NT2/D1 (cell line): ENCODE measurements around the gene AP2B1.
"Not testable (repeated sequence)": the region's sequence is repeated elsewhere in the genome, so short reads cannot be mapped to it uniquely, and the experiment has no call there.

Experiments used
- DNase-seq: peaks from one replicate; pipeline ENCODE4 v3.0.0-alpha.2; 2011; ENCODE audit warnings: low read depth, low spot score
- H3K27me3 ChIP-seq: 2 replicates; pipeline ENCODE4 v1.6.0; 2011; ENCODE audit warnings: mild to moderate bottlenecking; ENCODE audit not compliant: insufficient read length, insufficient read depth
- H3K36me3 ChIP-seq: 2 replicates; pipeline ENCODE4 v1.6.1; 2011; ENCODE audit warnings: mild to moderate bottlenecking, low read length, mixed read lengths; ENCODE audit not compliant: insufficient read depth, insufficient read length
- H3K4me1 ChIP-seq: 2 replicates; pipeline ENCODE4 v1.5.1; 2011; ENCODE audit not compliant: insufficient read depth, insufficient read length
- H3K4me3 ChIP-seq: 2 replicates; pipeline ENCODE4 v1.5.1; 2011; ENCODE audit warnings: low read depth; ENCODE audit not compliant: insufficient read length
- H3K9ac ChIP-seq: 2 replicates; pipeline ENCODE4 v1.6.0; 2011; ENCODE audit warnings: low read depth; ENCODE audit not compliant: insufficient read length
- H3K9me3 ChIP-seq: 2 replicates; pipeline ENCODE4 v1.5.1; 2011; ENCODE audit warnings: mild to moderate bottlenecking, low read length; ENCODE audit not compliant: insufficient read depth
- SUZ12 ChIP-seq: IDR thresholded peaks from 2 replicates; pipeline ENCODE4 v1.6.1; 2011; ENCODE audit not compliant: insufficient read length, insufficient read depth; ENCODE audit errors: extremely low read depth
- YY1 ChIP-seq: IDR thresholded peaks from 2 replicates; pipeline ENCODE4 v1.6.1; 2011; ENCODE audit not compliant: insufficient read length, insufficient read depth
- ZNF274 ChIP-seq: IDR thresholded peaks from 2 replicates; pipeline ENCODE4 v1.6.1; 2011; ENCODE audit warnings: mild to moderate bottlenecking, low read depth, low read length

The AP2B1 gene

DNA sequence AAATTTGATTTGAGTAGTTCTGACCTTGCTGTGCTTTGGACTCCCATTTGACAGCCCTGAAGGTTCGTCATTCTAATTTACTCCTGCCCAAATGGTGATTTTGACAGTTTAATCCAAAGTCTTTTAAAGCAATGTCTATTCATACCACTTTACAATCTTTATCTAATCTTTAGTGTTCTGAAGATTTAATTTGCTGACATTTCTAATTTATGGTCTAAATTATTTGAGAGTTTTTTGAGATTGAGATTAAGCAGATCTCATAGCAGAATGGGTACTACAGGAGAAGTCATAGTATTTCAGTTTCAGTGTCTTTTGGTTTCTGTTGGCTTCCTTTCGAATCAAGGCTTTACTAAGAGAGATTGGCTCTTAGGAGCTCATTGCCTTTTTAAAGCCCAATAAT lies 111.7 kb downstream of the AP2B1 start:
- TF ChIP-seq ZNF274 = no peak
- no peak for TF ChIP-seq SUZ12
- no peak for TF ChIP-seq YY1
- peaks cover 2% of the 10 kb centered on the region for H3K4me1 ChIP-seq
- H3K4me3 ChIP-seq = no peak overlapping the region
- DNase-seq = no peak
- H3K9ac ChIP-seq = no peak overlapping the region
- peaks cover 52% of the 10 kb centered on the region for H3K36me3 ChIP-seq
- H3K9me3 ChIP-seq = no peaks in the 10 kb centered on the region
- no peaks in the 10 kb centered on the region for H3K27me3 ChIP-seq

DNA sequence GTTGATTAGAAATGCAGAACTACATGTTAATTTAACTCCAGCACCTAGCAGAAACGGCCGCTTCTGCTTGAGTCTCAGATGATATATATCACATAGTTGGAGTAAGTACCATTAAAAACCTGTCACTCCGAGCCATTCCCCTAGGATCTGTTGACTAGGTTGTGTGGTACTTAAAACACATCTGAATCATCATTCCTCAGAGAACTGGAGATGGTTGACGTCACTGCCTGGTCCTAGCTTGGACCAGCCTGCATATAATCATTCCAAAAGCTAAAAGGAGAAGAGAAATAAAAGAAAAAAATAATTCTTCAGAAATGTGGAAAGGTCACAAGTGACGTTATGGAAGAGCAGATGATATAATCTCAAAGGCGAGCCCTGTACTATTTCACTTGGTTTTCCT lies 113.0 kb downstream of the AP2B1 start:
- no peak overlapping the region for H3K9ac ChIP-seq
- peaks cover 2% of the 10 kb centered on the region for H3K4me1 ChIP-seq
- no peaks in the 10 kb centered on the region for H3K27me3 ChIP-seq
- no peak overlapping the region for H3K4me3 ChIP-seq
- TF ChIP-seq YY1 (no peak), ZNF274 (no peak), SUZ12 (no peak)
- peaks cover 46% of the 10 kb centered on the region for H3K36me3 ChIP-seq
- no peaks in the 10 kb centered on the region for H3K9me3 ChIP-seq
- no peak for DNase-seq

DNA sequence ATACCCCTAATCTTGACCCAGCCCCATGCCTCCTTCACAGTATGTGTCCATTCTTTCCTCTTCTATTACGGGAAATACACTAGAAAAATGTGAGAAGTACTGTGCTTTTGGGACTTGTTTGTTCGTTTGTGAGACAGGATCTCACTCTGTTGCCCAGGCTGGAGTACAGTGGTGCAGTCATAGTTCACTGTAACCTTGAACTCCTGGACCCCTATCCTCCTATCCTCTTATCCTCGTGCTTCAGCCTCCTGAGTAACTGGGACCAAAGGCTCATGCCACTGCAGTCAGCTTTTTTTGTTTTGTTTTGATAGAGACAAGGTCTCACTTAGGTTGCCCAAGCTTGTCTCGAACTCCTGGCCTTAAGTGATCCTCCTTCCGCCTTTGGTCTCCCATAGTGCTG lies 114.4 kb downstream of the AP2B1 start:
- peaks cover 45% of the 10 kb centered on the region for H3K36me3 ChIP-seq
- H3K4me1 ChIP-seq = no peaks in the 10 kb centered on the region
- TF ChIP-seq SUZ12 (no peak), ZNF274 (no peak), YY1 (no peak)
- no peak for DNase-seq
- no peak overlapping the region for H3K9ac ChIP-seq
- H3K9me3 ChIP-seq = no peaks in the 10 kb centered on the region
- H3K27me3 ChIP-seq = no peaks in the 10 kb centered on the region
- no peak overlapping the region for H3K4me3 ChIP-seq

DNA sequence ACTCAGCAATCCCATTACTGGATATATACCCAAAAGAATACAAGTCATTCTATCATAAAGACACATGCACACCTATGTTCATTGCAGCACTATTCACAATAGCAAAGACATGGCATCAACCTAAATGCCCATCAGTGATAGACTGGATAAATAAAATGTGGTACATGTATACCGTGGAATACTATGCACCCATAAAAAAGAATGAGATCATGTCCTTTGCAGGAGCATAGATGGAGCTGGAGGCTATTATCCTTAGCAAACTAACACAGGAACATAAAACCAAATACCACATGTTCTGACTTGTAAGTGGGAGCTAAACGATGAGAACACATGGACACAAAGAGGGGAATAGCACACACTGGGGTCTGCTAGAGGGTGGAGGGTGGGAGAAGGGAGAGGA lies 116.2 kb downstream of the AP2B1 start:
- DNase-seq, H3K9ac ChIP-seq, H3K4me1 ChIP-seq, H3K9me3 ChIP-seq, H3K4me3 ChIP-seq, H3K27me3 ChIP-seq: not testable (repeated sequence)
- peaks cover 43% of the 10 kb centered on the region for H3K36me3 ChIP-seq

DNA sequence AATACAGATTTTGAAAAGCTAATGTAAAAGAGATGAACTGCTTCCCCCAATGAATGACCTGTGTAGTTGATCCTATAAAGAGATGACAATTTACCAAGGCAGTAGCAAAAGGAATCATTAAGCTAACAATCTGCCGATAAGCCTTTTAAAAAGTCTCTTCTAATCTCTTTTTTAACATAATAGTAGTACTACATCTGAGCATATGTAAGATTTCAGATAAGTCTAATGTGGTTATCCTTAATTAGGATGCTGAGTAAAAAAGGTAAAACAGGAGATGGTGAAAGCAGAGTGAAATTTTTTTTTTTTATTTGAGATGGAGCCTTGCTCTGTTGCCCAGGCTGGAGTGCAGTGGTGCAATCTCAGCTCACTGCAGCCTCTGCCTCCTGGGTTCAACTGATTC lies 118.1 kb downstream of the AP2B1 start:
- no peaks in the 10 kb centered on the region for H3K4me1 ChIP-seq
- no peak overlapping the region for H3K9ac ChIP-seq
- H3K4me3 ChIP-seq = no peak overlapping the region
- TF ChIP-seq SUZ12 = no peak
- no peak for TF ChIP-seq ZNF274
- TF ChIP-seq YY1 = no peak
- peaks cover 41% of the 10 kb centered on the region for H3K36me3 ChIP-seq
- H3K9me3 ChIP-seq = no peaks in the 10 kb centered on the region
- no peaks in the 10 kb centered on the region for H3K27me3 ChIP-seq
- no peak for DNase-seq

DNA sequence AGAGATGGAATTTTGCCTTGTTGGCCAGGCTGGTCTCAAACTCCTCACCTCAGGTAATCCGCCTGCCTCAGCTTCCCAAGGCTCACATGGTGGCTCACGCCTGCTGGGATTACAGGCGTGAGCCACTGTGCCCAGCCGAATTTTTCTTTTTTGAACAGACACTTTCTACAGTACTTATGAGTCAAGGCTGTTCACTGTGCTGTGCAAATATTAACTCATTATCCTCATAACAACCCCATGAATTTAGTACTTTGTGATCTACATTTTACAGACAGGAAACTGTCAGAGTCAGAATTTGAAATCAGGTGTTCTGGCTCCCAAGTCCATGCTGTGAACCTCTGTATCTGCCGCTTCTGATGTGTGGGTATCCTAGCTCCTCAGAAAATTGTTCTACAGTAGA lies 118.6 kb downstream of the AP2B1 start:
- peaks cover 43% of the 10 kb centered on the region for H3K36me3 ChIP-seq
- peaks cover 4% of the 10 kb centered on the region; the same call in 1 of the 2 replicates for H3K9me3 ChIP-seq
- H3K27me3 ChIP-seq = no peaks in the 10 kb centered on the region
- no peak overlapping the region for H3K9ac ChIP-seq
- no peak for DNase-seq
- no peaks in the 10 kb centered on the region for H3K4me1 ChIP-seq
- no peak overlapping the region for H3K4me3 ChIP-seq
- TF ChIP-seq YY1 = no peak
- no peak for TF ChIP-seq ZNF274
- no peak for TF ChIP-seq SUZ12

DNA sequence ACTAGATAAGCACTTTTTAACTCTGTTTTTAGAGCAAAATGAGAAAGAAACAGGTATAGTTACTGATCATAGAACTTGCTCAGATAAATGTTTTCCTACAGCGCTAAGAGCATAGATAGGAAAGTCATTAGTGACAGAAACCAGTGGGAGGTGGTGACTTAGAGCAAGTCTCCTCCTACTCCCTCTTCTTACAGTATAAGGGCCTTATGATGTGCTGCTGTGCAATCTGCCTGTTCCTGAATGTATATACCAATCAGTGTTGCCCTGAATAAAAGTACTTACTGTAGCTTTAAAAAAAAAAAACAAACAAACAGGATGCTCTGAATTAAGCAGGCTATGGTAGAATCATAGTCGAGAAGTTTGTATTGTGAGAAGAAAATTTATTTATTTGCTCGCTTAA lies 121.0 kb downstream of the AP2B1 start:
- H3K9ac ChIP-seq = no peak overlapping the region
- H3K9me3 ChIP-seq = peaks cover 5% of the 10 kb centered on the region; the same call in 1 of the 2 replicates
- TF ChIP-seq YY1 (no peak), ZNF274 (no peak), SUZ12 (no peak)
- no peaks in the 10 kb centered on the region for H3K27me3 ChIP-seq
- peaks cover 2% of the 10 kb centered on the region for H3K4me1 ChIP-seq
- DNase-seq = no peak
- H3K36me3 ChIP-seq = peaks cover 41% of the 10 kb centered on the region
- no peak overlapping the region for H3K4me3 ChIP-seq

DNA sequence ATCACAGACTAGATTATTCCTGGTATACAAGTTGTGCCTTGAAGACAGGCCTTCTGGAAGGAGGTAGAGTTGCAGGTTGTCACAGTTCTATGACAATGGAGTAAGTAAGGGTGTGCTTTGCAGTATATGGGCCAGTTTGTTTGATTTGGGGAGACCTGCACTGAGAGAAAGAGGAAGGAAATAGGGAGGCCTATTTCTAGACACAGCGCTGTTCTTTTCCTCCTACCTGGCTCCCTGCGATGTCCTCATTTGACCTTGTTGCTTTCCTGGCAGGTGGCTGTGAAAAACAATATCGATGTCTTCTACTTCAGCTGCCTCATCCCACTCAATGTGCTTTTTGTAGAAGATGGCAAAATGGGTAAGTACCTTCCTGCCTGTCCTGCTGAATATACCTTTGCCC lies 121.8 kb downstream of the AP2B1 start:
- DNase-seq = no peak
- no peak overlapping the region for H3K9ac ChIP-seq
- H3K9me3 ChIP-seq = peaks cover 5% of the 10 kb centered on the region; the same call in 1 of the 2 replicates
- peaks cover 47% of the 10 kb centered on the region for H3K36me3 ChIP-seq
- H3K27me3 ChIP-seq = no peaks in the 10 kb centered on the region
- no peak overlapping the region for H3K4me3 ChIP-seq
- peaks cover 4% of the 10 kb centered on the region for H3K4me1 ChIP-seq
- TF ChIP-seq ZNF274 = no peak
- TF ChIP-seq YY1 = no peak
- TF ChIP-seq SUZ12 = no peak
